ENCODE results near the gene RIMS4. TPM values are rescaled to one million over a fixed set of nuclear protein-coding genes. Genes with fewer than 3 reads are reported as not detected.
"Not testable (repeated sequence)": the region's sequence is repeated elsewhere in the genome, so short reads cannot be mapped to it uniquely, and the experiment has no call there.

RIMS4 gene
- total RNA-seq, 4 donors from 2014 or later, result 2.8 to 13.8 (median 7.9) TPM

GRCh38 chr20:44828640-44829039 is 18.3 kb upstream of the RIMS4 start:
- WGBS, 2 donors, result 57 to 70% methylated on average over 2 of the region's 2 CpGs
- DNase-seq, result no peak
- H3K4me3 ChIP-seq (replicated peaks in 1 of 3), result no peak overlapping the region
- H3K27ac ChIP-seq, result no peak overlapping the region
- no peaks in the 10 kb centered on the region for H3K36me3 ChIP-seq
- TF ChIP-seq CTCF (IDR thresholded peaks at IDR 0.05), result no peak
- no peak for TF ChIP-seq POLR2A (IDR thresholded peaks at IDR 0.05)
- H3K27me3 ChIP-seq, result no peaks in the 10 kb centered on the region
- no peaks in the 10 kb centered on the region for H3K9me3 ChIP-seq
- no peaks in the 10 kb centered on the region for H3K4me1 ChIP-seq
- intact Hi-C loops (cut with DNase I), result no loop called here

DNA sequence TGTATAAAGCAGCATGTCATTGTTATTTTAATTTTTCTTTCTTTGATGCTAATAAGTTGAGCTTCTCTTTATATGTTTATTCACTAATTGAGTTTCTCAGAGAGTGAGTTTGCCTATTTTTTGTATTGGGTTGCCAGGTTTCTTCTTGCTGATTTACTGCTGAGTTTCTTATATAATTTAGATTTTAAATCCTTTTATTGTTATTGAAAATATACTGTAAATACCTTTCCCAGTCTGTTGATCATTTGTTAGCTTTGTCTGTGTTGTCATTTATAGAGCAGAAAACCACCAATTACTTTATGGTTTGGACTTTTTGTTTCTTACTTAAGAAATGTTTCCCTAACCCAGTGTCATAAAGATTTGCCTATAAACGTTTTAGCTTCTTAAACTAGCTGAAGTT is 17.1 kb upstream of the RIMS4 start:
- intact Hi-C loops (cut with DNase I), result no loop called here
- no peaks in the 10 kb centered on the region for H3K27me3 ChIP-seq
- no peak overlapping the region for H3K27ac ChIP-seq
- H3K36me3 ChIP-seq, result no peaks in the 10 kb centered on the region
- no peak for DNase-seq
- no peak overlapping the region for H3K4me3 ChIP-seq (replicated peaks in 1 of 3)
- WGBS, 2 donors, result 28 to 41% methylated on average over 1 of the region's 1 CpG
- no peaks in the 10 kb centered on the region for H3K4me1 ChIP-seq
- no peaks in the 10 kb centered on the region for H3K9me3 ChIP-seq
- no peak for TF ChIP-seq CTCF (IDR thresholded peaks at IDR 0.05)
- TF ChIP-seq POLR2A (IDR thresholded peaks at IDR 0.05), result no peak

DNA sequence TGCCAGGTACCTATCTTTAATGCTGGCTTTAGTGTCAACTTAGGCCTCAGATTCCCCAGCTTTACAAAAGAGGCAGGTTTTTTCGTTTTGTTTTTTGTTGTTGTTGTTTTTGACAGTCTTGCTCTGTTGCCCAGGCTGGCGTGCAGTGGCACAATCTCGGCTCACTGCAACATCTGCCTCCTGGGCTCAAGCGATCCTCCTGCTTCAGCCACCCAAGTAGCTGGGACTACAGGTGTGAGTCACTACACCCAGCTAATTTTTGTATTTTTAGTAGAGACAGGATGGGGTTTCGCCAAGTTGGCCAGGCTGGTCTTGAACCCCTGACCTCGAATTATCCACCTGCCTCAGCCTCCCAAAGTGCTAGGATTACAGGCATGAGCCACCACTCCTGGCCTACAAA is 11.2 kb upstream of the RIMS4 start:
- H3K27me3 ChIP-seq; H3K27ac ChIP-seq; intact Hi-C loops (cut with DNase I); H3K36me3 ChIP-seq; H3K9me3 ChIP-seq; H3K4me1 ChIP-seq; H3K4me3 ChIP-seq (replicated peaks in 1 of 3): not testable (repeated sequence)
- peak in 1 of 2 donors; percentile 36 for DNase-seq
- WGBS, 2 donors, result 53 to 88% methylated on average over 6 of the region's 6 CpGs

DNA sequence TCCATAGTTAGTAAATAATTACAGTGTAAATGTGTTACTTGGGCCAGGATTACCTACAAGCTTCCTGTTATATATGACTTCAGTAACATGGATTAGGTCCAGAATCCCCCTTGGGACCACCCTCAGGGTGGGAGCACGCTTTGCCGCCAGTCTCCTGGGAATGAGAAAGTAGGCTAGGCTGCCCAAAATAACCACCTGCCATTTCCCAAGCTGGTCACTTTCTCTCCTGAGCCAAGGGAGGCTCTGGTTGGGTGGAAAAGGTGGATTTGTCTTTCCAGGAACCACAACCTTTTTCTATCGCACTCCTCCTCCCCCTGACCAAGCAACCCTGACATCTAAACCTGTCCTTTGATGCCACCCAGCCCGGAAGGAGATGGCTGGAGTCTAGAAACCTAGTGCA is 9.6 kb upstream of the RIMS4 start:
- TF ChIP-seq POLR2A (IDR thresholded peaks at IDR 0.05) (no peak), CTCF (IDR thresholded peaks at IDR 0.05) (no peak)
- Histone ChIP-seq H3K36me3 (no peaks in the 10 kb centered on the region), H3K4me3 (replicated peaks in 1 of 3) (no peak overlapping the region), H3K27ac (no peak overlapping the region), H3K4me1 (no peaks in the 10 kb centered on the region), H3K27me3 (no peaks in the 10 kb centered on the region), H3K9me3 (no peaks in the 10 kb centered on the region)
- intact Hi-C loops (cut with DNase I), result no loop called here
- 67 to 80% methylated on average over 4 of the region's 4 CpGs for WGBS, 2 donors
- DNase-seq, result no peak

- 88 to 91% methylated on average over 6 of the region's 6 CpGs for WGBS, 2 donors
Observed at GRCh38 chr20:44817143-44817910, 7.0 kb upstream of the RIMS4 start.

More at GRCh38 chr20:44817143-44817910, 7.0 kb upstream of the RIMS4 start:
- no peak overlapping the region for H3K4me3 ChIP-seq (replicated peaks in 1 of 3)
- H3K36me3 ChIP-seq, result no peaks in the 10 kb centered on the region
- TF ChIP-seq POLR2A (IDR thresholded peaks at IDR 0.05) (no peak), CTCF (IDR thresholded peaks at IDR 0.05) (no peak)
- H3K27ac ChIP-seq, result no peak overlapping the region
- H3K9me3 ChIP-seq, result no peaks in the 10 kb centered on the region
- intact Hi-C loops (cut with DNase I), result no loop called here
- H3K27me3 ChIP-seq, result no peaks in the 10 kb centered on the region
- no peak for DNase-seq
- no peaks in the 10 kb centered on the region for H3K4me1 ChIP-seq

Measured in thyroid gland (tissue), 4 donors.